GF-D8 (cell line): ENCODE data around the gene DICER1.
"Not testable (repeated sequence)": the region's sequence is repeated elsewhere in the genome, so short reads cannot be mapped to it uniquely, and the experiment has no call there.

Experiments used
- DNase-seq: peaks from one replicate; lab custom pipeline; 2025; lab: John Stamatoyannopoulos, UW

The DICER1 gene

DNA sequence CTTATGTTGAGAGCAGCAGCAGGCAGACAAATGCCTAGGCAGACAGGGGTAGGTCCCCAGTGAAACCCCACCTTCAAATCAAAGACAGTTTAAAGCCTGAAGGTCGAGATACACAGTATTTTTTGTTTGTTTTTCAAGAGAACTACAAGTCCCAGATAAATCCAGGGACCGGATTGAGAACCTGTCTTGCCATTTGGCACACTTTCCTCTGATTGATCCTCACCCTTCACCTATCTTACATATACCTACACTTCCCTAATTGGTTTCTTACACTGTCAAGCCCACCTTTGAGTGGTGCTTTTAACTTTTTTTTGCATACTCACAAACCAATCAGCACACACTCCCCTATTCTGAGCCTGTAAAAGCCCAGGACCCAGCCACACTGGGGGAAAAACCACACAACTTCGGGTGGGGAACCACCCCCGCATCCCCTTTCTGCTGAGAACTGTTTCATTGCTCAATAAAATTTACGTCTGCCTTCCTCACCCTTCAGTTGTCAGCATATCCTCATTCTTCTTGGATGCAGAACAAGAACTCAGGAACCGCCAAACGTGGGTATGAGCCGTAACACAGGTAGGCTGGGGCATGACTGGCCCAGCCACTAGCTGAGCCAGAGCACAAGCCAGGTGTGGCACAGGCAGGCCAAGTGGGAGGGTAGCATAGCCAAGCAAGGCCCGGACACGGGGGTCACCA lies 11.1 kb downstream of the DICER1 start:
- no peak for DNase-seq

- DNase-seq, result no peak
Measured at GRCh38 chr14:95144849-95145248, 12.5 kb downstream of the DICER1 start.

DNA sequence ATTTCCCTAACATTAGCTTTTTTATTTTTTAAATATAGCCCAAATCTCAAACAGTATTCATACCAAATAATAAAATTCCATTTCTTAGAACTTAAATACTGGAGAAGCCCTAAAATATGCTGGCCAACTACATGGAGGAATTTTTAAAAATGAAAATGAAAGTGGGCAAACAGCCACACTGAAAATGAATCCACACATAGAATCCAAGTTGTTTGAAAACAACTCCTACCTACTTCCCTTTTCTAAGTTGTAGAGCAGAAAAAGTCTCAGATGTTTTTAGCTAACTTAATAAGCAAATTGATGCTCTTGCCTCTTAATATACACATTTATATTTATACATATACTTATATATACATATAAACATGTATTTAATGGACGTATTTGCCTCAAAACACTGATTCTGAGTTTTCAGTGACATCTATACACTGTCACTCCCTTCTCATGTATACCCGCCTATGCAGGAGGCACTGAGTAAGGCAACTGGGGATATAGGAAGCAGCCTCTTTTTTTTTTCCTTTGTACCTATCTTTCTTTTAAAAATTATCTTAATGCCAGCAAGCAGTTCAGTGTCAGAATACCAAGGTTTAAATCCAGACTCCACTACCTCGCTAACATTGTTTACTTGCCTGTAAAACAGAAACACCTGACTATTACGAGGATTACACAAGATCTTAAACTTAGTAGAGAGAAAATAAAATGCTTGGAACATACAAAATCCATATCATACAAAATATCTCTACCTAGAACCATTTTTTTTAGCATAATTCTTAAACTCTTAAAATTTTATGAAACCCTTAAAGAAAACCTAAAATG lies 13.3 kb downstream of the DICER1 start:
- no peak for DNase-seq

GRCh38 chr14:95142208-95142607 lies 15.1 kb downstream of the DICER1 start:
- DNase-seq, result no peak

- DNase-seq, result no peak
Measured at GRCh38 chr14:95141684-95142083, 15.6 kb downstream of the DICER1 start.

- DNase-seq, result no peak
Measured at GRCh38 chr14:95140060-95140858, 17.1 kb downstream of the DICER1 start.

- DNase-seq, result no peak
Measured at GRCh38 chr14:95138876-95139275, 18.5 kb downstream of the DICER1 start.

- DNase-seq, result not testable (repeated sequence)
Measured at GRCh38 chr14:95138455-95138854, 18.9 kb downstream of the DICER1 start.

GRCh38 chr14:95137804-95138167 lies 19.5 kb downstream of the DICER1 start:
- no peak for DNase-seq

DNA sequence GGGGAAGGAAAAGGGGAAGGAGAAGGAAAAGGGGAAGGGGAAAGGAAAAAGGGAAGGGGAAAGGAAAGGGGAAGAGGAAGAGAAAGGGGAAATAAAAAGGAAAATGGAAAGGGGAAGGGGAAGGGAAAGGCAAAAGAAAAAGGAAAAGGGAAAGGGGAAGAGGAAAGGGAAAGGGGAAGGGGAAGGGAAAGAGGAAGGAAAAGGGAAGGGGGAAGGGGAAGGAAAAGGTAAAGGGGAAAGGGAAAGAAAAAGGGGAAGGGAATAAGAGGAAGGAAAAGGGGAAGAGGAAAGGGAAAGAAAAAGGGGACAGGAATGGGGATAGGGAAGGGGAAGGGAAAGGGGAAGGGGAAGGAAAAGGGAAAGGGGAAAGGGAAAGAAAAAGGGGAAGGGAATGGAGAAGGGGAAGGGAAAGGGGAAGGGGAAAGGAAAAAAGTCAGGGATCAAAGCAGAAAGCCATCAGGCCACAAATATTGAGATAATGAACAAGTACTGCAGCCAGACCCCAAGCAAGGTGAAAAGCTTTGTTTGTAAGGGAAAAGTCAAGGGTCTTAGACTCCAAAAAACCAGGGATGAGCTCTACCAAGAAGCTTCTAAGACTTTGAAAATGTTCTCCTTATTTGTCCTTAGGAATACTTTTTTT lies 20.0 kb downstream of the DICER1 start:
- DNase-seq, result no peak

- no peak for DNase-seq
Measured at GRCh38 chr14:95136631-95137030, 20.7 kb downstream of the DICER1 start.

- DNase-seq, result no peak
Measured at GRCh38 chr14:95134304-95134933, 22.9 kb downstream of the DICER1 start.

GRCh38 chr14:95133282-95133681 lies 24.0 kb downstream of the DICER1 start:
- DNase-seq, result no peak

DNA sequence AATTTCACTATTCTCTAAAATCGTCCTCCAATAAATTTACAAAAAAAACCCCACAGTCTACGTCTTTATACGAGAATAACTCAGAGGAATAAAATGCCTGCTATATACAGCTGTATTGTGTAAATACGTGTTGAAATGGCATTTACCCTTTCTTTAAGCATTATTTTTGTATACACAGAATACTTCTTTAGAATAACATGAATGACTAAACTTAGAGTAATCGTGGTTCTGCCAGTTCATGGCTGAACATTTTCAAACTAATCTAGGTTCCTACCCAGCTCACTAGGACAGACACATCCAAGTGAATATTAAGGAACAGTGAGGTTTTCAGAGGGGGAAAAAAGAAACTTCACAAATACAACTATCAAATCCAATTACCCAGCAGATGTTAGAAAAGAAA lies 24.6 kb downstream of the DICER1 start:
- DNase-seq, result no peak

GRCh38 chr14:95130549-95130948 lies 26.8 kb downstream of the DICER1 start:
- no peak for DNase-seq

- no peak for DNase-seq
Measured at GRCh38 chr14:95128140-95128539, 29.2 kb downstream of the DICER1 start.

DNA sequence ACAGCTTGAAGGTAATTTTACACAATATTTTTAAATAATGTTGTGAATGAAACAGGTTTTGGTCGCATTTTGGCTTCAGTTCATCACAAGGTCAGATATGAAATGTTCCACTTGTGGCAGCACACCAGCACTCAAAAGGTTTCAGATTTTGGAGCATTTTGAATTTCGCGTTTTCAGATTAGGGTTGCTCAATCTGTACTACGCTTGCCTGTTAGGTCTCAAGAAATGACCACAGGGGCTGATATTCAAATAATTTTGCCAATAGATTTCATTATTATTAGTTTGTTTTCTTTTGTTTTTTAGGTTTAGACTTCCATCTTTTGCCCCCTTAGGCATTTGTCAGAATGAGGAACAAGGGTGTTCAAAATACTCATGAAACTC lies 29.8 kb downstream of the DICER1 start:
- no peak for DNase-seq

- DNase-seq, result no peak
Measured at GRCh38 chr14:95126906-95127530, 30.3 kb downstream of the DICER1 start.

DNA sequence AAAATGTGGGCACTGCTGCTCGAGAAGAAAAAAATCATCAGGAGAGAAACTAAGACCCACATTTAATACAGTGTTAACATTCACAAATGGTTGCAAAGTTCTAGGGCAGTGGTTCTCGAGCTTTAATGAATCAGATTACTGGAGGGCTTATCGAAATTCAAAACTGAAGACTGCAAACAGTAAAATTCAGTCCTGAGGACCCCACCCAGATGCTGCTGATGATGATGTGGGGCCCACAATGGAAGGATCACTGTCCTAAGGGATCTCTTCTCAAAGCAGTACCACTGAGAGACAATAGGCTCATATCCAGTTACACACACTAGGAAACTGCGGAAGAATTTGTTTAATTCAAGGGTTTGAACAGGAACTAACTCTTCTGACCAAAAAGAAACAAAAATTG lies 31.4 kb downstream of the DICER1 start:
- no peak for DNase-seq

GRCh38 chr14:95125221-95125620 lies 32.1 kb downstream of the DICER1 start:
- DNase-seq, result no peak

- no peak for DNase-seq
Measured at GRCh38 chr14:95123891-95124579, 33.3 kb downstream of the DICER1 start.
